Ectodermal cell (in vitro differentiated cells): ENCODE results near the gene GSTM5. TPM values are rescaled to one million over a fixed set of nuclear protein-coding genes. Genes with fewer than 3 reads are reported as not detected.
"Not testable (repeated sequence)": the region's sequence is repeated elsewhere in the genome, so short reads cannot be mapped to it uniquely, and the experiment has no call there.

Experiments
- H3K27ac ChIP-seq: 2 replicates; pipeline ENCODE4 v1.7.0; 2013; ENCODE audit warnings: mild to moderate bottlenecking, low read depth, low read length; ENCODE audit not compliant: insufficient read depth, poor library complexity, severe bottlenecking
- H3K27me3 ChIP-seq: 2 replicates; pipeline ENCODE4 v1.7.0; 2013; ENCODE audit warnings: mild to moderate bottlenecking, low read length; ENCODE audit not compliant: insufficient read depth, control insufficient read depth, poor library complexity, severe bottlenecking
- H3K36me3 ChIP-seq: one replicate; pipeline ENCODE4 v1.7.0; 2013; ENCODE audit warnings: low read length; ENCODE audit not compliant: control insufficient read depth, insufficient read depth
- H3K4me1 ChIP-seq: one replicate; pipeline ENCODE4 v1.7.0; 2013; ENCODE audit warnings: low read length; ENCODE audit not compliant: control insufficient read depth, insufficient read depth
- H3K4me3 ChIP-seq: 2 replicates; pipeline ENCODE4 v1.7.0; 2013; ENCODE audit warnings: low read depth, low read length, control low read depth; ENCODE audit not compliant: insufficient read depth
- H3K9me3 ChIP-seq: 2 replicates; pipeline ENCODE4 v1.7.0; 2013; ENCODE audit warnings: mild to moderate bottlenecking, low read length, moderate library complexity; ENCODE audit not compliant: control insufficient read depth
- WGBS, 2 experiments: methylation state at CpG; one replicate each; pipeline ENCODE4 v1.1.7; 2013; ENCODE audit warnings: missing lambda C conversion rate in 2 of 2; 5-methylcytosine and 5-hydroxymethylcytosine counted together
- polyA plus RNA-seq, 4 experiments: library from polyadenylated mRNA; stranded (reverse); fragments of 50-300 nt; gene quantifications; one replicate each; pipeline ENCODE4 v1.2.3, GENCODE V29; 2013

GSTM5 gene
- not detected for polyA plus RNA-seq (2013, experiment 1 of 4)
- polyA plus RNA-seq (2013, experiment 2 of 4): not detected
- not detected for polyA plus RNA-seq (2013, experiment 3 of 4)
- polyA plus RNA-seq (2013, experiment 4 of 4): not detected

DNA sequence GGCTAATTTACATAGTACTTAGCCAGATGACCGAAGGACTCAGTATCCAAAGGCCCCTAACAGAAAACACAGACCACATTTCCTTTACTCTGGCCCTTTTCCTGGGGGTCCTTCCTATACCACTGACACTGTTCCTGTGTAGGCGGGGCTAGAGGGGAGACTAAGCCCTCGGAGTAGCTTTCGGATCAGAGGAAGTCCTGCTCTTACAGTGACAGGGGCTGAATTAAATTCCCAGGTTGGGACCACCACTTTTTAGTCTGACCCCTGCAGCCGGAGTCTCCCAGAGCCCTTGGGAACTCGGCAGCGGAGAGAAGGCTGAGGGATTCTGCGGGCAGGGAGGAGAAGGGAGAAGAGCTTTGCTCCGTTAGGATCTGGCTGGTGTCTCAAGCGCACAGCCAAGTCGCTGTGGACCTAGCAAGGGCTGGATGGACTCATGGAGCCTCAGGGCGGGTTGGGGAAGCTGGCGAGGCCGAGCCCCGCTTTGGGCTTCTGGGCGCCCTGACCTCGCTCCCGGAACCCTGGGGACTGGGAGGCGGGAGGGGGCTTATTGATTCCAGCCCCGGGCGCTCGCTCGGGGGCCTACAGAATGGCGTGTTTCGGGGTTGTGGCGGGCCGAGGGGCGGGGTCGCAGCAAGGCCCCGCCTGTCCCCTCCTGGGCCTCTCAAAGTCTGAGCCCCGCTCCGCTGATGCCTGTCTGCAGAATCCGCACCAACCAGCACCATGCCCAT, at the start of gene GSTM5:
Gene GSTM5, plus strand, starts transcription at position 659 of the 728 bp plus-strand sequence. Its CDS starts 62 bp downstream, at position 721.
- not testable (repeated sequence) for H3K27ac ChIP-seq, H3K27me3 ChIP-seq, H3K36me3 ChIP-seq, H3K4me3 ChIP-seq, H3K9me3 ChIP-seq, H3K4me1 ChIP-seq
- WGBS, 2 experiments: 93% methylated on average over 32 of the region's 33 CpGs

DNA sequence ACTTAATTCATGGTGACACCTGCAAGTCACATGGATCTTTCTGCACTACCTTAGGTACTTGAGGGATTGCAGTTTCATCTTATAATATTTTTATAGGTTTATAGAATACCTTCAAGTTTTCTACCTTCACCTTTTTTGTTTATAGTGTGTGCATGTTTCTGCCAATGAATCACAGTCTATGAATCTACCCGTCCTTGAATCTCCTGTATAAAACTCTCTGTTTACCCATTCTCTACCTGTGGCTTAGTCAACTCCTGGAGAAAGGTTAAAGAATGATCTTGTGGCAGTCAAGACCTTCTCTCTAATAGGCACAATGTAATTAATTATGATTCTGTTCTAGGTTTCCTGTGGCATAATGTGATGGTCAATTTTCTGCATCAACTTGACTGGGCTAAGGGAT, 47.4 kb upstream of the GSTM5 start:
- Histone ChIP-seq H3K27me3 (no peaks in the 10 kb centered on the region), H3K4me1 (peaks cover 5% of the 10 kb centered on the region), H3K36me3 (no peaks in the 10 kb centered on the region), H3K27ac (no peak overlapping the region), H3K4me3 (no peak overlapping the region), H3K9me3 (no peaks in the 10 kb centered on the region)
- 85% methylated on average over 1 of the region's 1 CpG; no CpG with 5 or more reads in 1 of the 2 experiments for WGBS, 2 experiments

DNA sequence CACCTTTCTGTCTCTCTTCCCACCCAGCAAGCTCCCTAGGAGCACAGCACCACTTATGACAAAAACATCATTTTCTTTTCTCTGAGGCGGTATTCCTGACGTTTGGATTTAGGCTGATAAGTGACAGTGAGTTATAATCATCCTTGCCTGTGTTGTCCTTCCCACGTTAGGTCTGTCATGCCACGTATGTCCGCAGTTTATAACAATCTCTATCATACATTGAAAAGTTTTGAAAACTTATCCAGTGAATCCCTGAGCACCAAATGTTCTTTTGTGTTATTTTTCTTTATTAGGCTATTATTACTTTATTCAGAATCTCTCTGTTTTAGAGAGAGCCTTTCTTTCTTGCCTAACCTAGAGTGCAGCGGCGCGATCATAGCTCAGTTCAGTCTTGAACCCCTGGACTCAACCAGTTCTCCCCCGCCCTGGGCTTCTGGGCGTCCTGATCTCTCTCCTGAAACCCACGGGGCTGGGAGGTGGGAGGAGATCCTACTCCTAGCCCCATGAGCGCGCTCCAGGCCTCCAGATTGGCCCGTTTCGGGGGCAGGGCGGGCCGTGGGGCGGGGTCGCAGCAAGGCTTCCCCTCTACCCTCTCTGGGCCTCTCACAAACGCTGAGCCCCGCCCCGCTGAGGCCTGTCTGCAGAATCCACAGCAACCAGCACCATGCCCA, 44.5 kb upstream of the GSTM5 start, which contains the start of gene GSTM2:
Gene GSTM2, plus strand, starts transcription at position 606 of the 671 bp plus-strand sequence. Its CDS starts 59 bp downstream, at position 665.
- Histone ChIP-seq H3K4me1 (peaks cover 5% of the 10 kb centered on the region), H3K36me3 (no peaks in the 10 kb centered on the region), H3K9me3 (no peaks in the 10 kb centered on the region), H3K27ac (no peak within 1 kb of the TSS), H3K27me3 (no peaks in the 10 kb centered on the region), H3K4me3 (peak within 1 kb of the TSS; percentile 41)
- WGBS, 2 experiments: 18 to 21% methylated on average over 22 of the region's 22 CpGs

DNA sequence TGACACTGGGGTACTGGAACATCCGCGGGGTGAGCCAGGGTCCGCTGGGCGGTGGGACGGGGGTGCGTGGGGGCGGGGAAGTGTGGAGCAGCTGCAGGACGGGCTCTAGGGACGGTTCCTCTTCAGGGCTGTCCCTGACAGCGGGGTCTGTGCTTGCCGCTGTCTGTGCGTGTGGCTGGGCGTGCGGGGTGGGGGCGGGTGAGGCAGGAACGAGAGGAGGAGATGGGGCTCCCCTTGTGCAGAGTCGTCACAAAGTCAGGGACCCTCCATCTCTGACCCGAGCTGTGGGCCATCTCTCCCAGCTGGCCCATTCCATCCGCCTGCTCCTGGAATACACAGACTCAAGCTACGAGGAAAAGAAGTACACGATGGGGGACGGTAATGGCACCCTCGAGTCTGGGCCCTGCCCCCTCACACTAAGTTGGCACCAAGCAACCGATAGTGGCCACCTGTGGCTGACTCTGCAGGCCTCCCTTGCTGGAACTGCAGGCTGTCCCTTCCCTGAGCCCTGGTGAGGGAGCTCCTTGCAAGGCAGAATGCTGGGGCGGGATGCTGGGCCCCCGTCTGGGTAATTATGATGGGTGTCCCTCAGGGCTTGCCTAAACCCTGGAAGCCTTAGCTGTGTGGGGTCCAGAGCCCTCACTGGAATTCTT, 43.8 kb upstream of the GSTM5 start:
- H3K9me3 ChIP-seq: no peaks in the 10 kb centered on the region
- H3K27ac ChIP-seq: no peak overlapping the region
- no peaks in the 10 kb centered on the region for H3K27me3 ChIP-seq
- WGBS, 2 experiments: 22 to 23% methylated on average over 26 of the region's 26 CpGs
- H3K36me3 ChIP-seq: no peaks in the 10 kb centered on the region
- peaks cover 5% of the 10 kb centered on the region for H3K4me1 ChIP-seq
- peak overlapping the region; percentile 41 for H3K4me3 ChIP-seq

DNA sequence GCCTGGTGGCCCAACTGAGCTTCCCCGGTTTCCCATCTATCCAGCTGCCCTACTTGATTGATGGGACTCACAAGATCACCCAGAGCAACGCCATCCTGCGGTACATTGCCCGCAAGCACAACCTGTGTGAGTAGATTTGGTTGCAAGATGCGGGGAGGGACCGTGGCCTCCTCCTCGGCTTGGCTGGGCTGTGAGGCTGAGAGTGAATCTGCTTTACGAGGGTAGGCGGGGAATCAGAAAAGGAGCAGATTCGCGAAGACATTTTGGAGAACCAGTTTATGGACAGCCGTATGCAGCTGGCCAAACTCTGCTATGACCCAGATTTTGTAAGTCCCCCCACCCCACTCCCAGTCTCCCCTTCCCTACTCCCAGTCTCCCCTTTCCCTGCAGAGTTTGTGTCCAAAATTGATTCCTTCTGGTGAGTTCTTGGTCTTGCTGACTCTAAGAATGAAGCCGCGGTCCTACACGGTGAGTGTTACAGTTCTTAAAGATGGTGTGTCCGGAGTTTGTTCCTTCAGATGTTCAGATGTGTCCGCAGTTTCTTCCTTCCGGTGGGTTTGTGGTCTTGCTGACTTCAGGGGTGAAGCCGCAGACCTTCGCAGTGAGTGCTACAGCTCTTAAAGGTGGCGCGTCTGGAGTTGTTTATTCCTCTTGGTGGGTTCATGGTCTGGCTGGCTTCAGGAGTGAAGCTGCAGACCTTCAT, 42.7 kb upstream of the GSTM5 start:
- H3K27me3 ChIP-seq: no peaks in the 10 kb centered on the region
- H3K9me3 ChIP-seq: no peaks in the 10 kb centered on the region
- WGBS, 2 experiments: 93 to 95% methylated on average over 22 of the region's 22 CpGs
- no peak overlapping the region for H3K4me3 ChIP-seq
- no peaks in the 10 kb centered on the region for H3K36me3 ChIP-seq
- H3K4me1 ChIP-seq: peaks cover 5% of the 10 kb centered on the region
- no peak overlapping the region for H3K27ac ChIP-seq

DNA sequence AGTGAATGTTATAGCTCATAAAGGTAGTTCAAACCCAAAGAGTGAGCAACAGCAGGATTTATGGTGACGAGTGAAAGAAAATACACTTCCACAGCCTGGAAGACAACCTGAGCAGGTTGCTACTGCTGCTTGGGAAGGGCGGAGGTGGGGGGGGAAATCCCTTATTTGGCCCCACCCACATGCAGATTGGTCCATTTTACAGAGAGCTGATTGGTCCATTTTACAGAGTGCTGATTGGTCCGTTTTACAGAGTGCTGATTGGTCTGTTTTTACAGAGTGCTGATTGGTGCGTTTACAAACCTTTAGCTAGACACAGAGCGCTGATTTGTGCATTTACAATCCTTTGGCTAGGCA, 42.1 kb upstream of the GSTM5 start:
- not testable (repeated sequence) for H3K9me3 ChIP-seq, H3K4me3 ChIP-seq, H3K27ac ChIP-seq, H3K4me1 ChIP-seq, H3K36me3 ChIP-seq, H3K27me3 ChIP-seq
- 89 to 90% methylated on average over 4 of the region's 5 CpGs for WGBS, 2 experiments

DNA sequence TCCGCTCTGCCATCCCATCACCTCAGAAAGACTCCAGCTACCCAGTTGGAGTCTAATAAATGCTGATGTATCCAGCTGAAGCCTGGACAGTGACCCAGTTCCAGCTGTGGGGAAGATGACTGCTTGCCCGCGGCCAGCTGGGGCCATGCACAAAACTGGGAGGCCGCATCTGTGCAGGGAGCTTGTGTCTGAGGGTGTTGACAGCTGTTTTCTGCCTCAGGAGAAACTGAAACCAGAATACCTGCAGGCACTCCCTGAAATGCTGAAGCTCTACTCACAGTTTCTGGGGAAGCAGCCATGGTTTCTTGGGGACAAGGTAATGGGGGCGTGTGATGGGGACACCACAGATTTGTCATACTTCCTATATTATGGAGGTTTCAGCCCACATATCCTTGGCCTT, 41.0 kb upstream of the GSTM5 start:
- no peak overlapping the region for H3K27ac ChIP-seq
- peaks cover 5% of the 10 kb centered on the region for H3K4me1 ChIP-seq
- no peaks in the 10 kb centered on the region for H3K9me3 ChIP-seq
- H3K27me3 ChIP-seq: no peaks in the 10 kb centered on the region
- no peaks in the 10 kb centered on the region for H3K36me3 ChIP-seq
- no peak overlapping the region for H3K4me3 ChIP-seq
- whole genome bisulfite sequencing, 2 experiments: 93 to 95% methylated on average over 5 of the region's 5 CpGs

DNA sequence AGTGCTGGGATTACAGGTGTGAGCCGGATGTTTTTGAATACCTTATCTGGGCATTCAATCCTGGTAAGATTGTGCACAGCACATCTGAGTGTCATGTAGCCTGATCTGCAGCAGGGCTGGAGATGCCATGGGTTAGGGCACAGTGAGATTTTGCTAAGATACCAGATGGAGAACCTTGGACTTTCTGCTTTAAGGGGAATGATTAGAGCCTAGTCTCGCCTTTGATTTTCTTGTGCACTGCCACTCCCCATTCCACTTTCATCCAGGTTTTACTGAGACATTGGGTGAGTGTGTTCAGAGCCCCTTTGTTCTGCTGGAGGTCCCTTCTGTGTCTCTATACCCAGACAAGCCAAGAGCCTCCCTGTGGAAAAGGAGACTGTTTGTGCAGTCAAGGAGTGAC, 38.2 kb upstream of the GSTM5 start:
- H3K4me3 ChIP-seq, H3K9me3 ChIP-seq, H3K36me3 ChIP-seq, H3K4me1 ChIP-seq, H3K27me3 ChIP-seq, H3K27ac ChIP-seq: not testable (repeated sequence)
- WGBS, 2 experiments: 77 to 85% methylated on average over 2 of the region's 2 CpGs

DNA sequence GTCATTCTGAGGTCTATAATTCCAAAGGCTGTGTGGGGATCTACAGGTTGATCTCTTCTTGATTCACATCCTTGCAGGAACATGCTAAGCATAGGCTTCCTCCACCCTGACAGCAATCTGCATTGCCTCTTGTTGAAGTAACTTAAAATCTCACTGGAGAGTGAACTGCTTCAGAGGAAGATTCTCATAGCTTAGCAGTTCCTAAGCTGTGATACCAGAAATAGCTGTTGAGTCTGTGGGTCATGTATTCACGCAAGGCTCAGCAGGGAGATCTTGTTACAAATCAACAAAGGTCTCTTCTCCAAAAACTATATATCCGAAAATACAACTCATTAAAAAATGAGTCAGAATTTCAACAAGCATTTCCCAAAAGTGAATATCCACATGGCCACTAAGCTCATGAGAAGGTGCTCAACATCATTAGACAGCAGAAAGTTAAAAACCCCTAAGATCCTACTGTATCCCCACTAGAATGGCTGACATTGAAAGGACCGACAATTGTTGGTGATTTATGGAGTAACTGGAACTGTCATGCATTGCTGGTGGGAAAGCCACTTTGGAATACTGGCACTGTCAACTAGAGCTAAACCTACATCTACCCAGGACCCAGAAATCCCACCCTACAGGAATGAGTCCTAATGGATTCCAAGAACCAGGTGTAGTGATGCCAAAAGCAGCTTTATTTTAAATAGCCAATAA, 35.2 kb upstream of the GSTM5 start:
- not testable (repeated sequence) for H3K4me1 ChIP-seq, H3K9me3 ChIP-seq, H3K27ac ChIP-seq, H3K36me3 ChIP-seq, H3K4me3 ChIP-seq, H3K27me3 ChIP-seq
- WGBS, 2 experiments: 86 to 87% methylated on average over 2 of the region's 3 CpGs
